CD4-positive, alpha-beta memory T cell (primary cell): Measurements from ENCODE around the gene FBXW8. TPM values are rescaled to one million over a fixed set of nuclear protein-coding genes. Genes with fewer than 3 reads are reported as not detected.
A peak's percentile ranks its signal among the peaks of the same experiment; 100 is the strongest.

Experiments used
- CTCF ChIA-PET: fragments of 350-600 bp; sonication (Branson Sonifier 250); formaldehyde crosslinking; loops from one replicate; lab custom pipeline; 2021; ENCODE audit warnings: inconsistent platforms; ENCODE audit not compliant: partially characterized antibody; lab: Charles Lee
- POLR2A ChIA-PET: fragments of 350-600 bp; sonication (Branson Sonifier 250); formaldehyde crosslinking; loops from one replicate; lab custom pipeline; 2021; ENCODE audit not compliant: partially characterized antibody; lab: Charles Lee
- DNase-seq, 5 donors: peaks; one replicate each; pipeline versions ENCODE4 v3.0.0 to v3.0.0-alpha.2; 2020 to 2022; ENCODE audit warnings: mixed read lengths in 1 of 5
- H3K27ac ChIP-seq: one replicate; pipeline ENCODE4 v1.7.0; 2013; ENCODE audit warnings: low read depth, low read length
- H3K27me3 ChIP-seq: 2 replicates; pipeline ENCODE4 v1.7.0; 2013; ENCODE audit warnings: mild to moderate bottlenecking, low read length, moderate library complexity; ENCODE audit not compliant: insufficient read depth
- H3K36me3 ChIP-seq: 2 replicates; pipeline ENCODE4 v1.7.0; 2013; ENCODE audit warnings: mild to moderate bottlenecking, low read length, moderate library complexity; ENCODE audit not compliant: insufficient read depth
- H3K4me1 ChIP-seq: 2 replicates; pipeline ENCODE4 v1.7.0; 2013; ENCODE audit warnings: mild to moderate bottlenecking, low read length, moderate library complexity; ENCODE audit not compliant: insufficient read depth
- H3K4me3 ChIP-seq, 2 donors: one replicate each; pipeline ENCODE4 v1.7.0; 2013; ENCODE audit warnings: low read length in 2 of 2, mild to moderate bottlenecking in 1 of 2
- H3K9me3 ChIP-seq, 2 donors: one replicate each; pipeline ENCODE4 v1.7.0; 2013; ENCODE audit warnings: low read length in 2 of 2, control low read depth in 1 of 2; ENCODE audit not compliant: control insufficient read depth in 1 of 2
- H3K27ac Mint-ChIP-seq, 7 donors: one replicate each; pipeline ENCODE4 v1.8.0; 2020 to 2021; ENCODE audit warnings: mixed read lengths in 7 of 7, mild to moderate bottlenecking in 6 of 7, inconsistent platforms in 3 of 7, moderate library complexity in 3 of 7
- H3K27me3 Mint-ChIP-seq, 2 donors: one replicate each; pipeline ENCODE4 v1.8.0; 2020 to 2021; ENCODE audit warnings: mixed read lengths in 2 of 2
- H3K36me3 Mint-ChIP-seq, 2 donors: one replicate each; pipeline ENCODE4 v1.8.0; 2020 to 2021; ENCODE audit warnings: mixed read lengths in 2 of 2, inconsistent platforms in 1 of 2, mild to moderate bottlenecking in 1 of 2
- H3K4me1 Mint-ChIP-seq, 4 donors: one replicate each; pipeline ENCODE4 v1.8.0; 2020 to 2021; ENCODE audit warnings: mixed read lengths in 4 of 4, mild to moderate bottlenecking in 1 of 4
- H3K4me3 Mint-ChIP-seq, 8 donors: one replicate each; pipeline ENCODE4 v1.8.0; 2020 to 2021; ENCODE audit warnings: mixed read lengths in 8 of 8, mild to moderate bottlenecking in 7 of 8, moderate library complexity in 6 of 8, inconsistent platforms in 3 of 8
- H3K9me3 Mint-ChIP-seq, 8 donors: one replicate each; pipeline ENCODE4 v1.8.0; 2020 to 2021; ENCODE audit warnings: mixed read lengths in 8 of 8, mild to moderate bottlenecking in 5 of 8, inconsistent platforms in 3 of 8, moderate library complexity in 1 of 8
- intact Hi-C: fragments of 100-400 bp; cut with micrococcal nuclease; formaldehyde crosslinking; loops from one replicate; pipeline ENCODE4 v1.15.1; 2023
- polyA plus RNA-seq, 2 donors: library from polyadenylated mRNA; unstranded; fragments of 300-500 nt; fragmentation: Illumina TruSeq; gene quantifications; one replicate each; pipeline ENCODE4 v1.2.3, GENCODE V29; 2021
- total RNA-seq, 2 experiments: library from RNA; stranded (reverse); gene quantifications; one replicate each; pipeline ENCODE4 v1.2.3, GENCODE V29; 2021

FBXW8 gene
- total and polyA plus RNA-seq, 4 experiments from 2014 or later = 2.3 to 10.2 (median 7.0) TPM

GRCh38 chr12:116999066-116999465 is 88.3 kb downstream of the FBXW8 start:
- Mint-ChIP-seq H3K27me3 (no peaks in the 10 kb centered on the region), H3K36me3 (peaks cover 17 to 20% of the 10 kb centered on the region in 2 donors), H3K9me3 (no peaks in the 10 kb centered on the region), H3K27ac (peak overlapping the region in 1 of 7 donors; percentile 46), H3K4me3 (no peak overlapping the region), H3K4me1 (peaks cover 0 to 1% (median 0%) of the 10 kb centered on the region in 4 donors)
- POLR2A ChIA-PET = no interaction called here
- H3K4me1 ChIP-seq = no peaks in the 10 kb centered on the region
- intact Hi-C loops = no loop called here
- CTCF ChIA-PET = no interaction called here
- no peak overlapping the region for H3K4me3 ChIP-seq
- H3K27me3 ChIP-seq = no peaks in the 10 kb centered on the region
- no peak for DNase-seq
- H3K9me3 ChIP-seq = no peaks in the 10 kb centered on the region
- no peak overlapping the region for H3K27ac ChIP-seq
- peaks cover 3% of the 10 kb centered on the region for H3K36me3 ChIP-seq

- H3K4me3 ChIP-seq = no peak overlapping the region
- no peaks in the 10 kb centered on the region for H3K27me3 ChIP-seq
- DNase-seq = no peak
- peaks cover 8% of the 10 kb centered on the region for H3K36me3 ChIP-seq
- H3K4me1 Mint-ChIP-seq = peaks cover 0 to 1% (median 0%) of the 10 kb centered on the region in 4 donors
- H3K27ac ChIP-seq = no peak overlapping the region
- H3K4me1 ChIP-seq = no peaks in the 10 kb centered on the region
- H3K4me3 Mint-ChIP-seq = no peak overlapping the region
- no peaks in the 10 kb centered on the region for H3K9me3 ChIP-seq
- H3K27me3 Mint-ChIP-seq = no peaks in the 10 kb centered on the region
- H3K9me3 Mint-ChIP-seq = no peaks in the 10 kb centered on the region
- H3K27ac Mint-ChIP-seq = no peak overlapping the region
- H3K36me3 Mint-ChIP-seq = peaks cover 17 to 26% of the 10 kb centered on the region in 2 donors
- ChIA-PET POLR2A (no interaction called here), CTCF (interaction anchor here (1.4 kb wide), 1 partner anchor 9 kb away, joined by 3 read pairs; no protein-coding TSS in a partner anchor)
- intact Hi-C loops = no loop called here
Observed at GRCh38 chr12:117000316-117000715, 89.6 kb downstream of the FBXW8 start.

DNA sequence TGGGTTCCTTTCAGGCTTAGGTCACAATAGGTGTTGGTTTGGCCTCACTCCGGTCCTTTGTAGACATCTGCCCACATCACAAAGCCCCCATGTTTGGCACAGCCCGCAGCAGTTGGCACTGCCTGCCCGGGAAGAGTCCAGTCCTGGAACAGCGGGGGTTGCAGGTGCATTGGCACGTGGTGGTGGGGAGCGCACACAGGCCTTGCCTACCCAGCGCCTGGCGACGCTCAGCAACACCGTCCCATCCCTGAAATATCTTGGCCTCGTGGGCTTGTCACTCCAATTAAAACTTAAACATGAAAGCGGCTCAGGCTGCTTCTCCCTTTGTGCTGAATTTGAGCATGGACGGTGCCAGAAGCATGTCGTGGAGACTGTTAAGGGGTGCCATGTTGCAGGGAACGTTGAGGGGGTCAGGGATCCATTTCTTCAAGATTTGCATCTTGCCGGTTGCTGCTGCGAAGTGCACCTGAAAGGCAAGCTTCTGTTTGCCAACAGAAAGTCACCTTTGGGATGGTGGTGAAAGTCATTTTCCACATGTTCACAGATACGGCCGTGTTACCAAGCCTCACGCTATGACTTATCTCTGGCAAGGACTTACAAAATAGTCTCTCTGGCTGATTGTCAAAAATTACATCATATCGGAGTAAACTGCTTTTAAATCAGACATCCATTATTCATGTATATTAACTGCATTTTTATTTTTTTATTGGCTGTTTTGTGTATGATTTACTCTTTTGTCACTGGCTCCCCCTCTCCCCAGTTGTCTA is 91.5 kb downstream of the FBXW8 start:
- no peak overlapping the region for H3K27ac ChIP-seq
- peaks cover 0 to 1% (median 0%) of the 10 kb centered on the region in 4 donors for H3K4me1 Mint-ChIP-seq
- H3K36me3 Mint-ChIP-seq = peaks cover 23 to 29% of the 10 kb centered on the region in 2 donors
- no peaks in the 10 kb centered on the region for H3K9me3 Mint-ChIP-seq
- DNase-seq = no peak
- H3K4me3 Mint-ChIP-seq = no peak overlapping the region
- intact Hi-C loops = no loop called here
- ChIA-PET POLR2A (no interaction called here), CTCF (interaction anchor here (0.8 kb wide), 1 partner anchor 208 kb away, joined by 3 read pairs; no protein-coding TSS in a partner anchor)
- no peaks in the 10 kb centered on the region for H3K27me3 ChIP-seq
- H3K9me3 ChIP-seq = no peaks in the 10 kb centered on the region
- peaks cover 8% of the 10 kb centered on the region for H3K36me3 ChIP-seq
- H3K4me3 ChIP-seq = no peak overlapping the region
- no peak overlapping the region for H3K27ac Mint-ChIP-seq
- no peaks in the 10 kb centered on the region for H3K27me3 Mint-ChIP-seq
- no peaks in the 10 kb centered on the region for H3K4me1 ChIP-seq

DNA sequence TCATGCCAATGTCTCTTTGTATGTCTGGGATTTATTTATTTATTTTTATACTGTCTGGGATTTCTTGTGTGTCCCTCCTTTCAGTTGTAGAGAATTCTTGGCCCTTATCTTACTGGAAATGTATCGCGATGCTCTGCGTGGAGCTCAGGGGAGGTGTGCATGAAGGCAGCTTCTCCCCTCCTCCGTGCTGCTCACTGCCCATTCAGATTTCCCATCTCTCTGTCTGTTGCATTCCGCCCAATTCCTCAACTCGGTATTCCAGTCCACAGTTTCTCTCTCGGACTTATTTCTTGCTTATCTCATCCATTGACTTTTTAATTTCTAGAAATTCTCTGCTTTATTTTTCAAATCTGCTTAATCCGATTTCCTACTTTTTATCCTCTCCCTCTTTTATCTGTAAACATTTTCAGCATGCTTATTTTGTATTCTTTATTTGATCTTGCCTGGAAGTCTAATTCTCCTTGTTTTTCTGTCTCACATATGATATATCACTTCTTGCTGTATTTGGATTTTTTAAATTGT is 93.2 kb downstream of the FBXW8 start:
- Histone ChIP-seq H3K4me1 (no peaks in the 10 kb centered on the region), H3K27me3 (no peaks in the 10 kb centered on the region), H3K36me3 (peaks cover 8% of the 10 kb centered on the region), H3K4me3 (no peak overlapping the region), H3K9me3 (no peaks in the 10 kb centered on the region), H3K27ac (no peak overlapping the region)
- peaks cover 0 to 1% (median 0%) of the 10 kb centered on the region in 4 donors for H3K4me1 Mint-ChIP-seq
- CTCF ChIA-PET = no interaction called here
- H3K4me3 Mint-ChIP-seq = no peak overlapping the region
- intact Hi-C loops = no loop called here
- no peak overlapping the region for H3K27ac Mint-ChIP-seq
- H3K27me3 Mint-ChIP-seq = no peaks in the 10 kb centered on the region
- DNase-seq = no peak
- POLR2A ChIA-PET = no interaction called here
- H3K36me3 Mint-ChIP-seq = peaks cover 24 to 38% of the 10 kb centered on the region in 2 donors
- no peaks in the 10 kb centered on the region for H3K9me3 Mint-ChIP-seq

DNA sequence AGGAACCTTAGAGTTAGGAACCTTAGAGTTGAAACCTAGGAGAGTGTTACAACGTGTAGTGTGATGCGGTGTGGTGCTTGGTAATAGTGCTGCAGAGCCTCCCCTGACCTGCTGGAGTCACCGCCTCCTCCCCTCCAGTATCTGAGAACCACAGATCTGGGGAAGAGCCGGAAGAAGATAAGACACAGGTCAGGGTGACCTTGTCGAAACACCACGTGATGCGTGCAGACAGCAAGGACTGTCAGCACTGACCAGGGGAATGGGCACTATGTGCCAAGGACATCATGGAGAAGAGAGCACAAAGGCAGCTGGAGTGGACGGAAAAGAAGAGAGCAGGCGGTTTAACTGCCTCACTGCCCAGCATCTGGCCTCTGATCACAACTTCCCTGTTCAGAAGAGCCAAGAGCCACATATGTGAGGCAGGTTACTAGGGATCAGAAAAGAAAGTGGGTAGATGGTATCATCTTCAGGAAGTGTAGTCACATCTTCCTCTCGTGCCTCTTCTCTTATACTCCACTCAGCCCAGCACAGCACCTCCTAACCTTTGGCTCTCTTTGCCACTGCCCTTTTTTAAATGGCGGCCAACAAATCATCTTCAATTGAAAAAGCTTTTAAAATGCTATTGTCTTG is 94.8 kb downstream of the FBXW8 start:
- H3K27ac Mint-ChIP-seq = peak overlapping the region in 2 of 7 donors; percentile 1 to 18
- Histone ChIP-seq H3K9me3 (no peaks in the 10 kb centered on the region), H3K36me3 (peaks cover 8% of the 10 kb centered on the region), H3K27me3 (no peaks in the 10 kb centered on the region), H3K4me1 (no peaks in the 10 kb centered on the region), H3K4me3 (no peak overlapping the region), H3K27ac (no peak overlapping the region)
- H3K4me3 Mint-ChIP-seq = no peak overlapping the region
- CTCF ChIA-PET = no interaction called here
- POLR2A ChIA-PET = no interaction called here
- no peak for DNase-seq
- H3K36me3 Mint-ChIP-seq = peaks cover 34 to 52% of the 10 kb centered on the region in 2 donors
- no peaks in the 10 kb centered on the region for H3K27me3 Mint-ChIP-seq
- H3K9me3 Mint-ChIP-seq = no peaks in the 10 kb centered on the region
- peaks cover 0 to 3% (median 0%) of the 10 kb centered on the region in 4 donors for H3K4me1 Mint-ChIP-seq
- intact Hi-C loops = no loop called here

- peak overlapping the region in 1 of 7 donors; percentile 32 for H3K27ac Mint-ChIP-seq
- no peaks in the 10 kb centered on the region for H3K9me3 Mint-ChIP-seq
- CTCF ChIA-PET = interaction anchor here (0.7 kb wide), 1 partner anchor 10 kb away, joined by 3 read pairs; no protein-coding TSS in a partner anchor
- peaks cover 0 to 1% (median 0%) of the 10 kb centered on the region in 4 donors for H3K4me1 Mint-ChIP-seq
- DNase-seq = no peak
- Histone ChIP-seq H3K4me1 (no peaks in the 10 kb centered on the region), H3K27ac (no peak overlapping the region), H3K9me3 (no peaks in the 10 kb centered on the region), H3K36me3 (peaks cover 8% of the 10 kb centered on the region), H3K27me3 (no peaks in the 10 kb centered on the region), H3K4me3 (no peak overlapping the region)
- H3K4me3 Mint-ChIP-seq = no peak overlapping the region
- POLR2A ChIA-PET = no interaction called here
- peaks cover 38 to 56% of the 10 kb centered on the region in 2 donors for H3K36me3 Mint-ChIP-seq
- H3K27me3 Mint-ChIP-seq = no peaks in the 10 kb centered on the region
- intact Hi-C loops = no loop called here
Observed at GRCh38 chr12:117006333-117006732, 95.6 kb downstream of the FBXW8 start.

DNA sequence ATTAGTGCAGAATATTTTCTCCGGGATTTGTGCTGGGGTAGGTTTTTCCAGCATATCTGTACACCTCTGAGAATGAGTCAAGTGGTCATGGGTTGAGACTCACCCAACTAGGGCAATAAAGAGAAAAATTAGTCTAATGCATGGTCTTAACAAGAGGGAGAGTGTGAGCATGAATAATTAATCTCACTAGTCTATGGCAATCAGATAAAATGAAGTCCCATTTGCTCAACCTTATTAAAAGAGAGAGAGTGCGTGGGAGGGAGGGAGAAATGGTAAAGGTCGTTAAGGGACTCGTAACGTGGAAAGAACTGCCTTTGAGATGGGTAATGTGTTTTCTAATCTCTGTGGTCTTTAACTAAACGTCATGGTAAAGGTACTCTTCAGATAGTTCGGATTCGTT is 96.8 kb downstream of the FBXW8 start:
- Mint-ChIP-seq H3K4me1 (peaks cover 0 to 1% (median 0%) of the 10 kb centered on the region in 4 donors), H3K36me3 (peaks cover 49 to 69% of the 10 kb centered on the region in 2 donors), H3K4me3 (no peak overlapping the region), H3K9me3 (peaks cover 0 to 6% (median 1%) of the 10 kb centered on the region in 8 donors), H3K27ac (peak overlapping the region in 1 of 7 donors; percentile 33), H3K27me3 (no peaks in the 10 kb centered on the region)
- CTCF ChIA-PET = no interaction called here
- H3K27me3 ChIP-seq = no peaks in the 10 kb centered on the region
- DNase-seq = no peak
- H3K27ac ChIP-seq = no peak overlapping the region
- intact Hi-C loops = no loop called here
- H3K4me1 ChIP-seq = no peaks in the 10 kb centered on the region
- H3K9me3 ChIP-seq = no peaks in the 10 kb centered on the region
- peaks cover 8% of the 10 kb centered on the region for H3K36me3 ChIP-seq
- H3K4me3 ChIP-seq = no peak overlapping the region
- POLR2A ChIA-PET = no interaction called here
